Keratinocyte (primary cell): ENCODE data around the gene STX7. TPM values are rescaled to one million over a fixed set of nuclear protein-coding genes. Genes with fewer than 3 reads are reported as not detected.

ENCODE experiments used
- DNase-seq: peaks from one replicate; pipeline ENCODE4 v3.0.0-alpha.2; 2011; ENCODE audit warnings: low read depth, missing footprints, low spot score
- FAIRE-seq: peaks from 2 replicates; lab custom pipeline; 2011; peaks lifted over from hg19 to GRCh38; lab: Jason Lieb, UNC
- H2AFZ ChIP-seq: 2 replicates; pipeline ENCODE4 v1.6.0; 2012; ENCODE audit warnings: low read length, control low read depth, inconsistent platforms; ENCODE audit not compliant: control insufficient read depth
- H3K27ac ChIP-seq: 2 replicates; pipeline ENCODE4 v1.5.1; 2011; ENCODE audit warnings: low read length; ENCODE audit not compliant: control insufficient read depth, insufficient read depth
- H3K27me3 ChIP-seq: 3 replicates; pipeline ENCODE4 v1.6.0; 2011; ENCODE audit warnings: low read length; ENCODE audit not compliant: control insufficient read depth, insufficient read depth; ENCODE audit errors: extremely low read depth
- H3K36me3 ChIP-seq, 2 experiments: 2 replicates in 1 of 2; 3 replicates in 1 of 2; pipeline ENCODE4 v1.5.1; 2011; ENCODE audit warnings: low read length in 2 of 2, mild to moderate bottlenecking in 1 of 2; ENCODE audit not compliant: control insufficient read depth in 2 of 2, insufficient read depth in 2 of 2; ENCODE audit errors: extremely low read depth in 1 of 2
- H3K4me1 ChIP-seq: 3 replicates; pipeline ENCODE4 v1.5.1; 2011; ENCODE audit warnings: low read length; ENCODE audit not compliant: control insufficient read depth, insufficient read depth; ENCODE audit errors: extremely low read depth
- H3K4me2 ChIP-seq: 3 replicates; pipeline ENCODE4 v1.6.0; 2011; ENCODE audit warnings: low read depth, low read length; ENCODE audit not compliant: control insufficient read depth, insufficient read depth; ENCODE audit errors: extremely low read depth
- H3K4me3 ChIP-seq, 3 experiments: fragments of 200-600 bp in 1 of 3; sonication (generic) in 1 of 3; 2 replicates in 2 of 3; 3 replicates in 1 of 3; pipeline ENCODE4 v1.5.1; 2011 to 2016; ENCODE audit warnings: low read length in 3 of 3, mild to moderate bottlenecking in 3 of 3, control low read depth in 2 of 3, inconsistent platforms in 1 of 3, low read depth in 1 of 3, mixed read lengths in 1 of 3, mixed run types in 1 of 3, moderate library complexity in 1 of 3; ENCODE audit not compliant: control insufficient read depth in 2 of 3, insufficient read depth in 2 of 3; ENCODE audit errors: extremely low read depth in 1 of 3
- H3K79me2 ChIP-seq: 2 replicates; pipeline ENCODE4 v1.6.0; 2012; ENCODE audit warnings: low read length; ENCODE audit not compliant: control insufficient read depth, insufficient read depth
- H3K9ac ChIP-seq: 3 replicates; pipeline ENCODE4 v1.6.0; 2011; ENCODE audit warnings: low read length; ENCODE audit not compliant: control insufficient read depth, insufficient read depth; ENCODE audit errors: extremely low read depth
- H3K9me1 ChIP-seq: 3 replicates; pipeline ENCODE4 v1.6.0; 2011; ENCODE audit warnings: low read length; ENCODE audit not compliant: control insufficient read depth, insufficient read depth; ENCODE audit errors: extremely low read depth
- H3K9me3 ChIP-seq: 2 replicates; pipeline ENCODE4 v1.5.1; 2012; ENCODE audit warnings: low read depth, low read length; ENCODE audit not compliant: control insufficient read depth
- H4K20me1 ChIP-seq: 3 replicates; pipeline ENCODE4 v1.6.0; 2011; ENCODE audit warnings: low read length; ENCODE audit not compliant: control insufficient read depth, insufficient read depth; ENCODE audit errors: extremely low read depth
- EZH2 ChIP-seq: IDR thresholded peaks from one replicate; pipeline ENCODE4 v1.6.1; 2012; ENCODE audit warnings: inconsistent platforms, mild to moderate bottlenecking, low read length, moderate library complexity
- dilution Hi-C: fragments of 300-500 bp; cut with MboI; formaldehyde crosslinking; loops from one replicate; pipeline ENCODE4 v1.7.0; 2020; ENCODE audit warnings: low sequenced_read_pairs; ENCODE audit not compliant: extremely low pct_ligation_motif_present
- polyA plus RNA-seq, 5 experiments: library from polyadenylated mRNA; depleted of rRNA in 3 of 5; stranded (reverse) in 3 of 5; stranded (forward) in 1 of 5; unstranded in 1 of 5; fragments of >200 nt; gene quantifications; 1 replicate in 1 of 5; 2 replicates in 3 of 5; 3 replicates in 1 of 5; pipeline versions ENCODE4 v1.2.1 to v1.2.3, GENCODE V29; 2011 to 2012; ENCODE audit warnings: missing spikeins in 2 of 5, low read depth in 1 of 5, low replicate concordance in 1 of 5
- TF ChIP-seq, protein P1 (sequence below), 3 experiments: IDR thresholded peaks in 1 of 3; conservative IDR thresholded peaks in 1 of 3; optimal IDR thresholded peaks in 1 of 3; 2 replicates in 2 of 3; 3 replicates in 1 of 3; pipeline versions ENCODE3 to v1.5.1; 2011; ENCODE audit warnings: low read length in 3 of 3, mild to moderate bottlenecking in 3 of 3, moderate library complexity in 2 of 3, control low read depth in 1 of 3, inconsistent platforms in 1 of 3; ENCODE audit not compliant: insufficient read depth in 2 of 3; ENCODE audit errors: extremely low read depth in 1 of 3

The STX7 gene
- polyA plus RNA-seq, 1 donor (not counting 4 experiments of a cell fraction or from before 2014, with no cell fraction given): 41.0 TPM

DNA sequence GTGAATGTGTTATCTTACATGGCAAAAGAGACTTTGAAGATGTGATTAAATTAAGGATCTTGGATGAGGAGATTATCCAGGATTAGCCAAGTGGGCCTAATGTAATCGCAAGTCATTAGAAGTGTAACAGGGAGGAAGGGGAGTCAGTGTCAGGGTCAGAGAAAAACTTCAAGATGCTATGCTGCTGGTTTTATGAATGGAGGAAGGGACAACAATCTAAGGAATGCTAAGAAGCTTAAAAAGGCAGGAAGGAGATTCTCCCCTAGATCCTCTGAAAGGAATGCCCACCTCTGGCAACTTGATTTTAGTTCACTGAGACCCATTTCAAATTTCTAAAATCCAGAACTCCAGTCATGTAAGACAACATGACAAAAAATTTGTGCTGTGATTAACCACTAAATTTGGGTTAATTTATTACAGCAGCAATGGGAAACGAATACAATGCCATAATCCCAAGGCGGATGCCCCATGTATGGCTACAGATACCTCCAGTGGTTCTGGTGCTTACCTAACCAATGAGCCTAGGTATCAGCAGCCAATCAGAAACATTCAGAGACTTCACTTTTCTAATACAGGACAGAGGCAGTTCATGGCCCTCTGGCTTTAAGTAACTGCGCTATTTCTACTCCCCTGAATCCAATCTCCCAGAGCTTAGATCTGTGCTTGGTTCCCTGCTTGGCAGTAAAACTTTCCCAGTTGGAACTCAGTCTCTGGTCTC, 36.0 kb upstream of the STX7 start:
- H3K79me2 ChIP-seq: no peaks in the 10 kb centered on the region
- H3K9me1 ChIP-seq: no peaks in the 10 kb centered on the region
- no peaks in the 10 kb centered on the region for H4K20me1 ChIP-seq
- H2AFZ ChIP-seq: no peak overlapping the region
- DNase-seq (no peak), FAIRE-seq (no peak)
- no peak overlapping the region for H3K27ac ChIP-seq
- H3K36me3 ChIP-seq: no peaks in the 10 kb centered on the region
- no peak overlapping the region for H3K4me3 ChIP-seq
- TF ChIP-seq EZH2: no peak
- TF ChIP-seq, protein P1, sequence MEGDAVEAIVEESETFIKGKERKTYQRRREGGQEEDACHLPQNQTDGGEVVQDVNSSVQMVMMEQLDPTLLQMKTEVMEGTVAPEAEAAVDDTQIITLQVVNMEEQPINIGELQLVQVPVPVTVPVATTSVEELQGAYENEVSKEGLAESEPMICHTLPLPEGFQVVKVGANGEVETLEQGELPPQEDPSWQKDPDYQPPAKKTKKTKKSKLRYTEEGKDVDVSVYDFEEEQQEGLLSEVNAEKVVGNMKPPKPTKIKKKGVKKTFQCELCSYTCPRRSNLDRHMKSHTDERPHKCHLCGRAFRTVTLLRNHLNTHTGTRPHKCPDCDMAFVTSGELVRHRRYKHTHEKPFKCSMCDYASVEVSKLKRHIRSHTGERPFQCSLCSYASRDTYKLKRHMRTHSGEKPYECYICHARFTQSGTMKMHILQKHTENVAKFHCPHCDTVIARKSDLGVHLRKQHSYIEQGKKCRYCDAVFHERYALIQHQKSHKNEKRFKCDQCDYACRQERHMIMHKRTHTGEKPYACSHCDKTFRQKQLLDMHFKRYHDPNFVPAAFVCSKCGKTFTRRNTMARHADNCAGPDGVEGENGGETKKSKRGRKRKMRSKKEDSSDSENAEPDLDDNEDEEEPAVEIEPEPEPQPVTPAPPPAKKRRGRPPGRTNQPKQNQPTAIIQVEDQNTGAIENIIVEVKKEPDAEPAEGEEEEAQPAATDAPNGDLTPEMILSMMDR (optimal IDR thresholded peaks at IDR 0.05 in 1 of 3, IDR thresholded peaks at IDR 0.05 in 1 of 3, conservative IDR thresholded peaks at IDR 0.05 in 1 of 3; ENCODE audit: extremely low read depth in 1 of 3, insufficient read depth in 2 of 3, low read length in 3 of 3): no peak
- peaks cover 12% of the 10 kb centered on the region for H3K27me3 ChIP-seq
- no peak overlapping the region for H3K4me2 ChIP-seq
- dilution Hi-C loops: no loop called here
- no peaks in the 10 kb centered on the region for H3K9me3 ChIP-seq
- no peak overlapping the region for H3K9ac ChIP-seq
- H3K4me1 ChIP-seq: no peaks in the 10 kb centered on the region

DNA sequence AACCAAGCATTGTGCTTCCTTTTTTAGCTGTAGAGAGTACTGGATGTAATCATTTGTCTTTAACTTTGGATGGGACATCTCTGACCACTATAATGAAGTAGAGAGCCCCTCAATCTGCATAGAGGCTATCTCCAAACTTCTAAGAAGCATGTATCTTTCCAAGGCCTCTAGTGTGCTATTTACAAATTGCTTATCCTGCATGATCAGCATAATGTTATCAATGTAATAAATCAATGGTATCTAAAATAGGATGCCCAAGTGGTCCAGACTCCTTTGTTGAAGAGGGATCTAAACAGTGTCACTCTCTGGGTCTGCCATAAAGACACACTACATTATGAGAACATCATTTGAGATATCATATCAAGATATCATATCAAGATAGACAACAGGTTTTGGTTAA, 31.9 kb upstream of the STX7 start:
- dilution Hi-C loops: no loop called here
- no peak overlapping the region for H2AFZ ChIP-seq
- DNase-seq (no peak), FAIRE-seq (no peak)
- no peak for TF ChIP-seq EZH2
- TF ChIP-seq, protein P1 (optimal IDR thresholded peaks at IDR 0.05 in 1 of 3, IDR thresholded peaks at IDR 0.05 in 1 of 3, conservative IDR thresholded peaks at IDR 0.05 in 1 of 3; ENCODE audit: extremely low read depth in 1 of 3, insufficient read depth in 2 of 3, low read length in 3 of 3): no peak
- no peak overlapping the region for H3K27ac ChIP-seq
- H3K9me3 ChIP-seq: no peaks in the 10 kb centered on the region
- no peaks in the 10 kb centered on the region for H3K79me2 ChIP-seq
- H3K9ac ChIP-seq: no peak overlapping the region
- peaks cover 2% of the 10 kb centered on the region for H3K27me3 ChIP-seq
- no peaks in the 10 kb centered on the region for H3K4me1 ChIP-seq
- no peaks in the 10 kb centered on the region for H4K20me1 ChIP-seq
- no peaks in the 10 kb centered on the region for H3K36me3 ChIP-seq
- no peak overlapping the region for H3K4me2 ChIP-seq
- no peak overlapping the region for H3K4me3 ChIP-seq
- no peaks in the 10 kb centered on the region for H3K9me1 ChIP-seq
